ENCODE measurements around the gene RNASE4. TPM values are rescaled to one million over a fixed set of nuclear protein-coding genes. Genes with fewer than 3 reads are reported as not detected.

Gene RNASE4
- total and polyA plus RNA-seq, 10 of the 15 experiments (the other 5 are each of a cell fraction or from before 2014, with no cell fraction given): 0.87 to 2.6 (median 1.3) TPM

DNA sequence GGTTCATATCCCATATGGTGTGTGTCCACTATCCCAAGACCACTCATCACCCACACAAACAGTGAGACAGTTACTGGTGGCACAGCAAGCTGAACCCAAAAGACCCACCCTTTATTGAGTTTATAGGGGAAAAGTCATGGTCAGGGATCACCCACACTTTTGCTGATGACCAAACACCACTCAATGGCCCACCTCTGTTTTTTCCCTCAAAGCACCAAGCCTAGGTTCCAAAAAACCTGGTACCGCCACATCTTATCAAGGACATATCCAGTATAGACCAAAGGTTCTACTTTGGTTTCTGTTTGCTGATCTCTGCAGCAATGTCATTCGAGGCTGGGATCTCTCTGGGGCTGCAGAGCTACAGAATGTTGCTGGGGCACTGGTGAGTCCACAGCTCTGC, 23.2 kb upstream of the RNASE4 start (continued):
- TF ChIP-seq CUX1 (IDR thresholded peaks at IDR 0.05; ENCODE audit: insufficient replicate concordance, low read depth, low read length): no peak
- no peak for TF ChIP-seq MTA2 (IDR thresholded peaks at IDR 0.05; ENCODE audit: low read depth)
- TF ChIP-seq NFXL1 (IDR thresholded peaks at IDR 0.05; ENCODE audit: borderline replicate concordance): no peak
- no peak for TF ChIP-seq ZNF207 (IDR thresholded peaks at IDR 0.05; ENCODE audit: borderline replicate concordance)
- no peak for TF ChIP-seq CREB1 (IDR thresholded peaks at IDR 0.05; ENCODE audit: low read depth)
- TF ChIP-seq EED (IDR thresholded peaks at IDR 0.05; ENCODE audit: low read depth): no peak
- TF ChIP-seq PKNOX1 (IDR thresholded peaks at IDR 0.05): no peak
- TF ChIP-seq JUND (IDR thresholded peaks at IDR 0.05; ENCODE audit: low read depth, low read length): no peak
- TF ChIP-seq MLLT1 (IDR thresholded peaks at IDR 0.05): no peak

Data from GM12878 (cell line).